ENCODE results near the gene MAST1.
A peak's percentile ranks its signal among the peaks of the same experiment; 100 is the strongest.

MAST1 gene

DNA sequence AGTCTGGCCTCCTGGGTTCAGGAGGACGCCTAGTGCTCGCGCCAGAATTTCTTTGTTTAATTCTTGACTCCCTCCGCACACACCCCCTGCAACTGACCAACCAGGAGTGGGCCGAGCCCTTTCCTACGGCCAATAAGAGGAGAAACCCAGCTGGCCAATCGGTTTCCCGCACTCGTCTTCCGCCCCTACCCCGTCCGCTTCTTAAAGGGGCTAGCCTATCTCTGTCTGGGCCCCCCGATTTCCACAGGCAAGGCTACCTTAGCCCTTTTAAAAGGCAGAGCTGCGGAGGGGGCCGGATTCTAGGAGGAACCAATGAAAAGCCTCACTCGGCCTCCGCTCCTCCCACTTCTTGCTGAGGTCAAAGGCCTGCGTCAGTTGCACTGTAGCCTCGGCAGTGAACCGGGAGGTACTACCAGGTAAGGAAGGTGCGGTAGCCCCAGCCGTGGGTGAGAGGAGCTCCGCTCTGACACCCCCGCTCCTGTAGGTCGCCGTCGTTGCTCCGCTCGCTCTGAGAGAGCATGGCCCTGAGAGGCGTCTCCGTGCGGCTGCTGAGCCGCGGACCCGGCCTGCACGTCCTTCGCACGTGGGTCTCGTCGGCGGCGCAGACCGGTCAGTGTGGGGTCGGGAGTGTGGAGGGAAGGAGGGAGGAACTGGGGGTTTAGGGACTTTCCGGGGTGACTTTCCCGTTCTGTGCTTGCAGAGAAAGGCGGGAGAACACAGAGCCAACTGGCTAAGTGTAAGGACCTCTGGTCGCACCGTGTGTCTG lies 52.7 kb downstream of the MAST1 start, which contains the start of gene GCDH (continued):
- TF ChIP-seq, protein P1, sequence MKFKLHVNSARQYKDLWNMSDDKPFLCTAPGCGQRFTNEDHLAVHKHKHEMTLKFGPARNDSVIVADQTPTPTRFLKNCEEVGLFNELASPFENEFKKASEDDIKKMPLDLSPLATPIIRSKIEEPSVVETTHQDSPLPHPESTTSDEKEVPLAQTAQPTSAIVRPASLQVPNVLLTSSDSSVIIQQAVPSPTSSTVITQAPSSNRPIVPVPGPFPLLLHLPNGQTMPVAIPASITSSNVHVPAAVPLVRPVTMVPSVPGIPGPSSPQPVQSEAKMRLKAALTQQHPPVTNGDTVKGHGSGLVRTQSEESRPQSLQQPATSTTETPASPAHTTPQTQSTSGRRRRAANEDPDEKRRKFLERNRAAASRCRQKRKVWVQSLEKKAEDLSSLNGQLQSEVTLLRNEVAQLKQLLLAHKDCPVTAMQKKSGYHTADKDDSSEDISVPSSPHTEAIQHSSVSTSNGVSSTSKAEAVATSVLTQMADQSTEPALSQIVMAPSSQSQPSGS (tag by site-specific recombination; IDR thresholded peaks at IDR 0.05; ENCODE audit: low read depth) = no peak
- TF ChIP-seq ZNF155 (tag by site-specific recombination; IDR thresholded peaks at IDR 0.05) = no peak
- no peak for TF ChIP-seq ZFP37 (tag by site-specific recombination; IDR thresholded peaks at IDR 0.05)
- peak; percentile 100 for TF ChIP-seq KLF10 (tag by site-specific recombination; IDR thresholded peaks at IDR 0.05)
- no peak for TF ChIP-seq ZNF549 (tag by site-specific recombination; IDR thresholded peaks at IDR 0.05)
- TF ChIP-seq PRDM1 (tag by site-specific recombination; IDR thresholded peaks at IDR 0.05) = no peak
- no peak for TF ChIP-seq ZNF391 (tag by site-specific recombination; IDR thresholded peaks at IDR 0.05; ENCODE audit: borderline replicate concordance, low read depth)
- no peak; the same call in 1 of the 2 replicates for TF ChIP-seq KLF1 (tag by site-specific recombination; IDR thresholded peaks at IDR 0.05)
- peak; percentile 17; the same call in 1 of the 2 replicates for TF ChIP-seq ZXDB (tag by site-specific recombination; IDR thresholded peaks at IDR 0.05)
- TF ChIP-seq MEIS1 (CRISPR knock-in tag; IDR thresholded peaks at IDR 0.05; ENCODE audit: borderline replicate concordance) = no peak
- TF ChIP-seq, protein P2, sequence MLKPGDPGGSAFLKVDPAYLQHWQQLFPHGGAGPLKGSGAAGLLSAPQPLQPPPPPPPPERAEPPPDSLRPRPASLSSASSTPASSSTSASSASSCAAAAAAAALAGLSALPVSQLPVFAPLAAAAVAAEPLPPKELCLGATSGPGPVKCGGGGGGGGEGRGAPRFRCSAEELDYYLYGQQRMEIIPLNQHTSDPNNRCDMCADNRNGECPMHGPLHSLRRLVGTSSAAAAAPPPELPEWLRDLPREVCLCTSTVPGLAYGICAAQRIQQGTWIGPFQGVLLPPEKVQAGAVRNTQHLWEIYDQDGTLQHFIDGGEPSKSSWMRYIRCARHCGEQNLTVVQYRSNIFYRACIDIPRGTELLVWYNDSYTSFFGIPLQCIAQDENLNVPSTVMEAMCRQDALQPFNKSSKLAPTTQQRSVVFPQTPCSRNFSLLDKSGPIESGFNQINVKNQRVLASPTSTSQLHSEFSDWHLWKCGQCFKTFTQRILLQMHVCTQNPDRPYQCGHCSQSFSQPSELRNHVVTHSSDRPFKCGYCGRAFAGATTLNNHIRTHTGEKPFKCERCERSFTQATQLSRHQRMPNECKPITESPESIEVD (tag by site-specific recombination; IDR thresholded peaks at IDR 0.05) = no peak
- TF ChIP-seq ZSCAN30 (tag by site-specific recombination; IDR thresholded peaks at IDR 0.05) = no peak
- TF ChIP-seq, protein P3, sequence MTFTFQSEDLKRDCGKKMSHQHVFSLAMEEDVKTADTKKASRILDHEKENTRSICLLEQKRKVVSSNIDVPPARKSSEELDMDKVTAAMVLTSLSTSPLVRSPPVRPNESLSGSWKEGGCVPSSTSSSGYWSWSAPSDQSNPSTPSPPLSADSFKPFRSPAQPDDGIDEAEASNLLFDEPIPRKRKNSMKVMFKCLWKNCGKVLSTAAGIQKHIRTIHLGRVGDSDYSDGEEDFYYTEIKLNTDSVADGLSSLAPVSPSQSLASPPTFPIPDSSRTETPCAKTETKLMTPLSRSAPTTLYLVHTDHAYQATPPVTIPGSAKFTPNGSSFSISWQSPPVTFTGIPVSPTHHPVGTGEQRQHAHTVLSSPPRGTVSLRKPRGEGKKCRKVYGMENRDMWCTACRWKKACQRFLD (tag by site-specific recombination; IDR thresholded peaks at IDR 0.05) = peak; percentile 70; the same call in 1 of the 2 replicates
- peak; percentile 30; the same call in 1 of the 2 replicates for TF ChIP-seq ZBTB8A (tag by site-specific recombination; IDR thresholded peaks at IDR 0.05)
- no peak for TF ChIP-seq ZBTB7A (tag by site-specific recombination; IDR thresholded peaks at IDR 0.05; ENCODE audit: low read depth)
- peak; percentile 91 for TF ChIP-seq ZNF629 (tag by site-specific recombination; IDR thresholded peaks at IDR 0.05)
- TF ChIP-seq, protein P4, sequence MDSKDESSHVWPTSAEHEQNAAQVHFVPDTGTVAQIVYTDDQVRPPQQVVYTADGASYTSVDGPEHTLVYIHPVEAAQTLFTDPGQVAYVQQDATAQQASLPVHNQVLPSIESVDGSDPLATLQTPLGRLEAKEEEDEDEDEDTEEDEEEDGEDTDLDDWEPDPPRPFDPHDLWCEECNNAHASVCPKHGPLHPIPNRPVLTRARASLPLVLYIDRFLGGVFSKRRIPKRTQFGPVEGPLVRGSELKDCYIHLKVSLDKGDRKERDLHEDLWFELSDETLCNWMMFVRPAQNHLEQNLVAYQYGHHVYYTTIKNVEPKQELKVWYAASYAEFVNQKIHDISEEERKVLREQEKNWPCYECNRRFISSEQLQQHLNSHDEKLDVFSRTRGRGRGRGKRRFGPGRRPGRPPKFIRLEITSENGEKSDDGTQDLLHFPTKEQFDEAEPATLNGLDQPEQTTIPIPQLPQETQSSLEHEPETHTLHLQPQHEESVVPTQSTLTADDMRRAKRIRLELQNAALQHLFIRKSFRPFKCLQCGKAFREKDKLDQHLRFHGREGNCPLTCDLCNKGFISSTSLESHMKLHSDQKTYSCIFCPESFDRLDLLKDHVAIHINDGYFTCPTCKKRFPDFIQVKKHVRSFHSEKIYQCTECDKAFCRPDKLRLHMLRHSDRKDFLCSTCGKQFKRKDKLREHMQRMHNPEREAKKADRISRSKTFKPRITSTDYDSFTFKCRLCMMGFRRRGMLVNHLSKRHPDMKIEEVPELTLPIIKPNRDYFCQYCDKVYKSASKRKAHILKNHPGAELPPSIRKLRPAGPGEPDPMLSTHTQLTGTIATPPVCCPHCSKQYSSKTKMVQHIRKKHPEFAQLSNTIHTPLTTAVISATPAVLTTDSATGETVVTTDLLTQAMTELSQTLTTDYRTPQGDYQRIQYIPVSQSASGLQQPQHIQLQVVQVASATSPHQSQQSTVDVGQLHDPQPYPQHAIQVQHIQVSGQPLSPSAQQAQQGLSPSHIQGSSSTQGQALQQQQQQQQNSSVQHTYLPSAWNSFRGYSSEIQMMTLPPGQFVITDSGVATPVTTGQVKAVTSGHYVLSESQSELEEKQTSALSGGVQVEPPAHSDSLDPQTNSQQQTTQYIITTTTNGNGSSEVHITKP (tag by site-specific recombination; IDR thresholded peaks at IDR 0.05) = peak; percentile 92
- TF ChIP-seq, protein P5, sequence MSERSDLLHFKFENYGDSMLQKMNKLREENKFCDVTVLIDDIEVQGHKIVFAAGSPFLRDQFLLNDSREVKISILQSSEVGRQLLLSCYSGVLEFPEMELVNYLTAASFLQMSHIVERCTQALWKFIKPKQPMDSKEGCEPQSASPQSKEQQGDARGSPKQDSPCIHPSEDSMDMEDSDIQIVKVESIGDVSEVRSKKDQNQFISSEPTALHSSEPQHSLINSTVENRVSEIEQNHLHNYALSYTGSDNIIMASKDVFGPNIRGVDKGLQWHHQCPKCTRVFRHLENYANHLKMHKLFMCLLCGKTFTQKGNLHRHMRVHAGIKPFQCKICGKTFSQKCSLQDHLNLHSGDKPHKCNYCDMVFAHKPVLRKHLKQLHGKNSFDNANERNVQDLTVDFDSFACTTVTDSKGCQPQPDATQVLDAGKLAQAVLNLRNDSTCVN (tag by site-specific recombination; optimal IDR thresholded peaks at IDR 0.05) = peak; percentile 13
- TF ChIP-seq EGR2 (tag by site-specific recombination; IDR thresholded peaks at IDR 0.05; ENCODE audit: low read depth) = peak; percentile 61; the same call in 1 of the 2 replicates
- TF ChIP-seq, protein P6, sequence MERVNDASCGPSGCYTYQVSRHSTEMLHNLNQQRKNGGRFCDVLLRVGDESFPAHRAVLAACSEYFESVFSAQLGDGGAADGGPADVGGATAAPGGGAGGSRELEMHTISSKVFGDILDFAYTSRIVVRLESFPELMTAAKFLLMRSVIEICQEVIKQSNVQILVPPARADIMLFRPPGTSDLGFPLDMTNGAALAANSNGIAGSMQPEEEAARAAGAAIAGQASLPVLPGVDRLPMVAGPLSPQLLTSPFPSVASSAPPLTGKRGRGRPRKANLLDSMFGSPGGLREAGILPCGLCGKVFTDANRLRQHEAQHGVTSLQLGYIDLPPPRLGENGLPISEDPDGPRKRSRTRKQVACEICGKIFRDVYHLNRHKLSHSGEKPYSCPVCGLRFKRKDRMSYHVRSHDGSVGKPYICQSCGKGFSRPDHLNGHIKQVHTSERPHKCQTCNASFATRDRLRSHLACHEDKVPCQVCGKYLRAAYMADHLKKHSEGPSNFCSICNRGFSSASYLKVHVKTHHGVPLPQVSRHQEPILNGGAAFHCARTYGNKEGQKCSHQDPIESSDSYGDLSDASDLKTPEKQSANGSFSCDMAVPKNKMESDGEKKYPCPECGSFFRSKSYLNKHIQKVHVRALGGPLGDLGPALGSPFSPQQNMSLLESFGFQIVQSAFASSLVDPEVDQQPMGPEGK (tag by site-specific recombination; IDR thresholded peaks at IDR 0.05) = 0 out of 2 replicates have a peak, but pooled peaks have one; percentile 28
- TF ChIP-seq, protein P7, sequence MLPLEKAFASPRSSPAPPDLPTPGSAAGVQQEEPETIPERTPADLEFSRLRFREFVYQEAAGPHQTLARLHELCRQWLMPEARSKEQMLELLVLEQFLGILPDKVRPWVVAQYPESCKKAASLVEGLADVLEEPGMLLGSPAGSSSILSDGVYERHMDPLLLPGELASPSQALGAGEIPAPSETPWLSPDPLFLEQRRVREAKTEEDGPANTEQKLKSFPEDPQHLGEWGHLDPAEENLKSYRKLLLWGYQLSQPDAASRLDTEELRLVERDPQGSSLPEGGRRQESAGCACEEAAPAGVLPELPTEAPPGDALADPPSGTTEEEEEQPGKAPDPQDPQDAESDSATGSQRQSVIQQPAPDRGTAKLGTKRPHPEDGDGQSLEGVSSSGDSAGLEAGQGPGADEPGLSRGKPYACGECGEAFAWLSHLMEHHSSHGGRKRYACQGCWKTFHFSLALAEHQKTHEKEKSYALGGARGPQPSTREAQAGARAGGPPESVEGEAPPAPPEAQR (tag by site-specific recombination; IDR thresholded peaks at IDR 0.05) = no peak
- TF ChIP-seq, protein P8, sequence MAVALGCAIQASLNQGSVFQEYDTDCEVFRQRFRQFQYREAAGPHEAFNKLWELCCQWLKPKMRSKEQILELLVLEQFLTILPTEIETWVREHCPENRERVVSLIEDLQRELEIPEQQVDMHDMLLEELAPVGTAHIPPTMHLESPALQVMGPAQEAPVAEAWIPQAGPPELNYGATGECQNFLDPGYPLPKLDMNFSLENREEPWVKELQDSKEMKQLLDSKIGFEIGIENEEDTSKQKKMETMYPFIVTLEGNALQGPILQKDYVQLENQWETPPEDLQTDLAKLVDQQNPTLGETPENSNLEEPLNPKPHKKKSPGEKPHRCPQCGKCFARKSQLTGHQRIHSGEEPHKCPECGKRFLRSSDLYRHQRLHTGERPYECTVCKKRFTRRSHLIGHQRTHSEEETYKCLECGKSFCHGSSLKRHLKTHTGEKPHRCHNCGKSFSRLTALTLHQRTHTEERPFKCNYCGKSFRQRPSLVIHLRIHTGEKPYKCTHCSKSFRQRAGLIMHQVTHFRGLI (tag by site-specific recombination; IDR thresholded peaks at IDR 0.05) = no peak
- peak; percentile 95 for TF ChIP-seq SP2 (tag by site-specific recombination; IDR thresholded peaks at IDR 0.05)
- peak; percentile 81; the same call in 1 of the 2 replicates for TF ChIP-seq KLF9 (tag by site-specific recombination; IDR thresholded peaks at IDR 0.05; ENCODE audit: low read depth)
